Tibial artery (tissue), 4 donors: ENCODE results near the gene TAS2R60.
A peak's percentile ranks its signal among the peaks of the same experiment; 100 is the strongest.

ENCODE experiments used
- DNase-seq, 2 donors: peaks; one replicate each; pipeline ENCODE4 v3.0.0-alpha.2; 2019
- H3K27ac ChIP-seq, 2 donors: fragments of 200-600 bp; sonication (generic) in 1 of 2; 1 replicate in 1 of 2; 2 replicates in 1 of 2; pipeline ENCODE4 v1.5.1; 2018 to 2019; ENCODE audit warnings: mild to moderate bottlenecking in 1 of 2
- H3K27me3 ChIP-seq, 2 donors: fragments of 200-600 bp; sonication (generic) in 1 of 2; one replicate each; pipeline versions ENCODE4 v1.5.1 to v1.6.0; 2016 to 2019
- H3K36me3 ChIP-seq, 3 donors: fragments of 200-600 bp; sonication (generic) in 2 of 3; one replicate each; pipeline ENCODE4 v1.5.1; 2016 to 2019; ENCODE audit warnings: mild to moderate bottlenecking in 2 of 3
- H3K4me1 ChIP-seq, 4 donors: fragments of 200-600 bp; sonication (generic) in 2 of 4; 1 replicate in 3 of 4; 2 replicates in 1 of 4; pipeline ENCODE4 v1.5.1; 2016 to 2019
- H3K4me3 ChIP-seq, 2 donors: fragments of 200-600 bp; sonication (generic) in 1 of 2; 1 replicate in 1 of 2; 2 replicates in 1 of 2; pipeline ENCODE4 v1.5.1; 2018 to 2019; ENCODE audit warnings: mild to moderate bottlenecking in 2 of 2
- H3K9me3 ChIP-seq, 3 donors: fragments of 200-600 bp; sonication (generic) in 1 of 3; one replicate each; pipeline ENCODE4 v1.5.1; 2016 to 2019
- CTCF ChIP-seq, 2 experiments: fragments of 200-600 bp in 1 of 2; fragments of 450-650 bp in 1 of 2; IDR thresholded peaks; one replicate each; pipeline ENCODE4 v1.5.1; 2017 to 2019; ENCODE audit warnings: antibody characterized with exemption in 2 of 2, mild to moderate bottlenecking in 1 of 2, moderate library complexity in 1 of 2
- intact Hi-C: fragments of 100-400 bp; cut with DNase I; formaldehyde crosslinking; loops from one replicate; pipeline ENCODE4 v1.15.0; 2023; ENCODE audit warnings: low total_unique reads

Gene TAS2R60

DNA sequence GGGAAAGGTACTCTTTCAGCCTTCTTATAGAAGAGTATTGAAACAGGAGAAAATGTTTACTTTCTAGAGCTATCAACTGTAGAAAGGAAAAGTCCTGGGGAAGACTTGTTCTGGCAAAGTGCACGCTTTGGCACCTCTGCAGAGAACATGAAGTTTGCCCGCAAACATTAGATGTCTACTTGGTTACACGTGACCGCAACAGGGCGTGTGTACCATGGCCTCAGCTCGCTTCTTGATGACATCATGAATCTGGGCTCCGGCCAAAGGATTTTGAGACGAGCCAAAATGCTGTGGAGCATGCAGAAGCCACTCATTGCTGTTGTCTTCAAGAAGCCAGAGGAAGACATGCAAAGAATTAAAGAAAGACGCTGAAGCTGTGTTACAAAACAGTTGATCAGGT lies 8.6 kb upstream of the TAS2R60 start:
- no peaks in the 10 kb centered on the region for H3K9me3 ChIP-seq
- H3K27ac ChIP-seq: no peak overlapping the region
- no peaks in the 10 kb centered on the region for H3K4me1 ChIP-seq
- no peaks in the 10 kb centered on the region for H3K36me3 ChIP-seq
- H3K27me3 ChIP-seq: no peaks in the 10 kb centered on the region
- intact Hi-C loops: no loop called here
- no peak overlapping the region for H3K4me3 ChIP-seq
- peak in 1 of 2 donors; percentile 37 for DNase-seq
- no peak for TF ChIP-seq CTCF (IDR thresholded peaks at IDR 0.05)

DNA sequence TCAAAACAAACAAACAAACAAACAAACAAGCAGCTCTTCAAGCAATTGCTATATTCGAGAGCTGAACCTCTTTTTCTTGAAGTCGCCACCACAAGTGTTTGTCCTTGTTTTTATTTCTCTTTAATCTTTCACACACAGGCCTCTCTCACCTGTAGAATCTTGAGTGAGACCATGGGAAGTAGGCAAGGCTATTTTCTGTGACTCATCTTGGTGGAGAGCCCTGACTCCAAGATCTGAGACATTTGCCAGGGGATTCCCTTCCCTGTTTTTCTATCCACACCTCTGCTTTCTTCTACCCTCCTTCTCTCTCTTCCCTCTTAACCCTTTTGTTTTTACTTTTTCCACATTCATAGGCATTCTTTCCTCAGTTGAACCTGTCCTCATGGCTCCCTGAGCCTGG lies 8.0 kb upstream of the TAS2R60 start:
- intact Hi-C loops: no loop called here
- DNase-seq: no peak
- Histone ChIP-seq H3K36me3 (no peaks in the 10 kb centered on the region), H3K27me3 (no peaks in the 10 kb centered on the region), H3K27ac (no peak overlapping the region), H3K4me1 (no peaks in the 10 kb centered on the region), H3K9me3 (no peaks in the 10 kb centered on the region), H3K4me3 (no peak overlapping the region)
- no peak for TF ChIP-seq CTCF (IDR thresholded peaks at IDR 0.05)

DNA sequence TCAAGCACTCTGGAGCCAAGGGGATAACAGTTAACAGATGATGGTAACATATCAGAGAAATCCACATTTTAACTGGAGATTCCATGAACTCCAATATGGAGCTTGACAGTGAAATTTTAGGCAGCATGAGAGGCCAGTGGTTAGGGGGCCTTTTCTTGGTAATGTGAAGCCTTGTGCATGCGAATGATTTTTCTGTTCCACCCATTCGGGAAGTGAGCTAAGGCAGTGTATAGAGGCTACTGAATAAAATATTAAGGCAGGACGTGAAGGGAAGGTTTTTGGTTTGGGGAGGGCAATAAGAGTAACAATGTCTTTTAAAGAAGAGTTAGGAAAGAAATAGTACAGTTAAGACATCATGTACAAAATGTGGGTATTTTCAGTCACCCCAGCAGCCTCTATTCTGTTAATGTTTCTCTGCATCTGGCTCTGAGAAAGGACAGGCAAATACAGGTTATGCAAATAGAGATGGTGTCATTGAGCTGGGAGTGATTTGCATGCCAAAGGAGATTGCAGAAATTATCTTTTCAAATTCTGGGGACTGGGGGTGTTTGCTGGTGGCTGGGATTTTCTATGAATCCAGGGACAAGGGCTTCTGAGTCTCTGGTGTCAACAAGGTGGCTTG lies 6.8 kb upstream of the TAS2R60 start:
- no peaks in the 10 kb centered on the region for H3K9me3 ChIP-seq
- H3K27me3 ChIP-seq: no peaks in the 10 kb centered on the region
- no peak for TF ChIP-seq CTCF (IDR thresholded peaks at IDR 0.05)
- no peaks in the 10 kb centered on the region for H3K36me3 ChIP-seq
- H3K27ac ChIP-seq: no peak overlapping the region
- DNase-seq: no peak
- H3K4me1 ChIP-seq: no peaks in the 10 kb centered on the region
- intact Hi-C loops: no loop called here
- H3K4me3 ChIP-seq: no peak overlapping the region

DNA sequence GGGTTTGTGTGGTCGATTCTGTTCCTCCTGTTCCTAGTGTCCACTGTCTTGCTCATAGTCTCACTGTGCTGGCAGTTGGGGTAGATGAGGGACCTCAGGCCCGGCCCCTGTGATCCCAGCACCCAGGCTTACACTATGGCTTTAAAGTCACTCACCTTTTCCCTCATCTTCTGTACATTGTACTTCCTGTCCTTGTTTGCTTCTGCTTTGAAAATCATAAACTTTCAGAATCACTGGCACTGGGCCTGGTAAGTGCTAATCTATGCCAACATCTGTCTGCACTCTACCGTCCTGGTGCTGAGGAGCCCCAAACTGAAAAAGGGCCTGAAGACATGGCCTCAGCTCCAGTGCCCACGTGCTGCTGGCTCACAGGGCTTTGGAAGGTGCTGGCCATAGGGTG lies 5.7 kb upstream of the TAS2R60 start:
- intact Hi-C loops: no loop called here
- no peaks in the 10 kb centered on the region for H3K36me3 ChIP-seq
- no peak for TF ChIP-seq CTCF (IDR thresholded peaks at IDR 0.05)
- no peak for DNase-seq
- H3K9me3 ChIP-seq: no peaks in the 10 kb centered on the region
- no peaks in the 10 kb centered on the region for H3K4me1 ChIP-seq
- H3K27ac ChIP-seq: no peak overlapping the region
- H3K4me3 ChIP-seq: no peak overlapping the region
- H3K27me3 ChIP-seq: no peaks in the 10 kb centered on the region

DNA sequence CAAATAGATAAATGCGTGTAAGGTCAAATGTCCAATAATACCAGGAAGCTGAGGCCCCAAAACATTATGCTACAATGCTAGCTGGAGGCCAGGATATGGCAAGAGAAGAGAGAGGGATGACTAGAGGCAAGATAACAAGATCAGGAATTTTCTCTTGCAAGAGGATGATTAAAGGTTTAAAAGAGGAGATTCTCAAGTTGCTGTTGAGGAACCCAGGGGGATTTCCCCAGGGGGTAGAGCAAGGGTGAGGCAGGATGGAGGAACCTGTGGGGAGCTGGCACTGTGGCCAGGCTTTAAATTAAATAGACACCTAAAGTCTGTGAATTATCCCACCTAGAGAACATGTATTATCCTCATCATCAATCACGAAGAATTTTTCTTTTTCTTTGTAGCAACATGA lies 3.4 kb upstream of the TAS2R60 start:
- no peak for TF ChIP-seq CTCF (IDR thresholded peaks at IDR 0.05)
- H3K27me3 ChIP-seq: no peaks in the 10 kb centered on the region
- DNase-seq: no peak
- intact Hi-C loops: no loop called here
- no peak overlapping the region for H3K27ac ChIP-seq
- H3K9me3 ChIP-seq: no peaks in the 10 kb centered on the region
- no peak overlapping the region for H3K4me3 ChIP-seq
- H3K36me3 ChIP-seq: no peaks in the 10 kb centered on the region
- no peaks in the 10 kb centered on the region for H3K4me1 ChIP-seq
